SHP77 (cell line): Measurements from ENCODE around the gene LHFPL3.
"Not testable (repeated sequence)": the region's sequence is repeated elsewhere in the genome, so short reads cannot be mapped to it uniquely, and the experiment has no call there.

Source experiments
- DNase-seq, 2 experiments: peaks; one replicate each; lab custom pipeline; 2025; lab: John Stamatoyannopoulos, UW

The LHFPL3 gene

DNA sequence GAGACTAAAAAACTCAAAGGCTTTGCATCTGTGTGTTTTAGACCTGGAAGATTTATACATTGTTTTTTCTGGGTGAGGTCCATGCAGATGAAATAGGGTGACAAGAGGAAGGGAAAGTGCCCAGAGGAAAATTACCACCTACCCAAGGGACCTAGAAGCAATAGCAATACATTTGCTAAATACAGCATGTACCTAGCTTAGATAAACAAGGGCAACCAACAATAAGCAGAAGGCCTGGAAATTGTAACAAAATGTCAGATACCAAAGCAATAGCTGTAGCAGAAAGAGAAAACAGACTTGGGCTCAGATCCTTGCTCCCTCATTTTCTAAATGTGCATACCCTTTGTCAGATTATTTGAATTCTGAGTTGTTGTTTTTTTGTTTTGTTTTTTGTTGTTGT, 367.2 kb downstream of the LHFPL3 start:
- no peak for DNase-seq

DNA sequence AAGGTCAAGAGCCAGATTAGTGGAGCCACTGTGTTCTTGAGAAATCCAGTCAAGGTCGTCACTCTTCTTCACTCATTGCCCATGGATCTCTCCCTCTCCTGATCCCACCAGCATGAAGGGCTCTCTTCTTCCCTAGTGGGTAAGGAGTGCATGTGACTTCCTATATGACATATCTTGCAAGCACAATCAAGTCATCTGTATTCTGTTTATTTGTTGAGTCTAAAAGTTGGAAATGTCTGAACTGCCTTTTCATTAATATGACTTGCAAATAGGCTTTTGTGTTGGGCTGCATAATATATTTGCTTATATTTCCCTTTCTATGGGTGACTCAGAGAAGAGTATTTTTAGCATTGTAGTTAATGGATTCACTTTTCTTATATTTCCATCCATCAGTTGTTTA, 371.9 kb downstream of the LHFPL3 start:
- no peak for DNase-seq

DNA sequence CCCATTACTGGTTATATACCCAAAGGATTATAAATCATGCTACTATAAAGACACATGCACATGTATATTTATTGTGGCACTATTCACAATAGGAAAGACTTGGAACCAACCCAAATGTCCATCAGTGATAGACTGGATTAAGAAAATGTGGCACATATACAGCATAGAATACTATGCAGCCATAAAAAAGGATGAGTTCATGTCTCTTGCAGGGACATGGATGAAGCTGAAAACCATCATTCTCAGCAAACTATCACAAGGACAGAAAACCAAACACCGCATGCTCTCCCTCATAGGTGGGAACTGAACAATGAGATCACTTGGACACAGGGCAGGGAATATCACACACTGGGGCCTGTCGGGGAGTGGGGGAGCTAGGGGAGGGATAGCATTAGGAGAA, 392.6 kb downstream of the LHFPL3 start:
- not testable (repeated sequence) for DNase-seq

DNA sequence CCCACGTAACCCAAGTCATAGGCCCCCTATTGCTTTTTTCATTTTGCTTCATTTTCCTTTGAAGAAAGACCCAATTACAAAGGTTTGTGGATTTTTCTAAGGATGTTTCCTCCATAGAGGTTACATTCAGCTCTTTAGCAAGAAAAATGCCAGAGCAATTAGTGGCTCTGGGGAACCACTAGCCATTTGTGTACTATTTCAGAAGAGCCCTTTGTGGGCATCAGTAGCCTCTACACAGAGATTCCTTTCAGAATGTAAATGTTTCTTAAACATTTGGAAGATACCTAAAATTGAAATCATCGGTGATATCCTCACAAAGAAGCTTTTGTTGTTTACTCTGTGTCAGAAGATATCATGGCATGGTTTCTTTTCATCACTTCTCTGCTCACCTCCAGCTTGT, 394.6 kb downstream of the LHFPL3 start:
- no peak for DNase-seq

DNA sequence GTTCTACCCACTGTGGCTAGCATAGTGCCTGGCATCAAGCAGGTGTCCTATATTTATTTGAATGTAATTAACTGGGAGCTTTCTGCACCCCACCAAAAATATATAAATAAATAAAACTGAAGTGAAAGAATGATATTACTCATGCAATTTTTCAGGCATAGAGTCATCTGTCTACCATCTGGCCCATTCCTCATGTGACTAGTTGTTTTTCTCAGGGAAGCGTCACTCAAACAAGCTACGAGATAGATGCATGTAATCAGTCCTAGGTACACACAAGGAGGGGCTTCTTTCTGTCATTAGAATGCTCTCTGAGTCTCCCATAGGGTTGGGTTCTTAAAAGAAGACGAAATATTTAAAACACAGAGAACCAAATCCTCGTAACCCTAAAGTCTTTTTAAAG, 430.1 kb downstream of the LHFPL3 start:
- no peak for DNase-seq

DNA sequence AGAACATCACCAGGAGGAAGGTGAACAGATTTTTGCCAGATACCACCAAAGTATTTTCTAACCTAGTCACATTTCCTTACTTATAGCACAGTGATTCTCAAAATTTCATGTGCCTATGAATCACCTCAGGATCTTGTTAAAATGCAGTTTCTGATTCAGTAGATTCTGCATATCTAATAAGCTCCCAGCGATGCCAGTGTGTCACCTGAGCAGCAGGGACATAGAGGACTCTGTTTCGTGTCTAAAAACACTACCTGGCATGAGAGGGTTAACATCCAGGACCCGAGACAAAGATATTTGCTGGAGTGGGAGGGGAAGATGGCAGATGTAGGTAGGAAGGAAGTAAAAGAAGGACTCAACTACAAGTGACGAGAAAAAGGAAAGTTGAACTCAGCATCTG, 433.5 kb downstream of the LHFPL3 start:
- no peak for DNase-seq

DNA sequence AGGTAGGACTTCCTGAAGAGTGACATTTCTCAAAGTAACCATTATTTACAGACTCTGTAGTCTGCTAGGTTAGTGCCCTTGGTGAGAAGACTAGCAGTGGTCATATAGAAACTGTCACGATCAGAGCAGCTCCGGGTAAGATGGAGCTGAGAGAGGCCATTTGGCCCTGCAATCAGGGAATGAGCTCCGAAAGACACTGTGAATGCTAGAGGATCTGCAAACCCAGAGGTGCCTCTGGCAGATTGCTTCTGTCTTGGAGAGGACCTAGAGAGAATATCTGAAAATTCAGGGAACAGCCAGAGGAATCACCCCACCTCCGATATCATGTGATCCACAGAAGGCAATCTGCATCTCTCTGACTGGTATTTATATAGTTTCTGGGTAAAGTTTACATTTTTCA, 438.7 kb downstream of the LHFPL3 start:
- DNase-seq = no peak

DNA sequence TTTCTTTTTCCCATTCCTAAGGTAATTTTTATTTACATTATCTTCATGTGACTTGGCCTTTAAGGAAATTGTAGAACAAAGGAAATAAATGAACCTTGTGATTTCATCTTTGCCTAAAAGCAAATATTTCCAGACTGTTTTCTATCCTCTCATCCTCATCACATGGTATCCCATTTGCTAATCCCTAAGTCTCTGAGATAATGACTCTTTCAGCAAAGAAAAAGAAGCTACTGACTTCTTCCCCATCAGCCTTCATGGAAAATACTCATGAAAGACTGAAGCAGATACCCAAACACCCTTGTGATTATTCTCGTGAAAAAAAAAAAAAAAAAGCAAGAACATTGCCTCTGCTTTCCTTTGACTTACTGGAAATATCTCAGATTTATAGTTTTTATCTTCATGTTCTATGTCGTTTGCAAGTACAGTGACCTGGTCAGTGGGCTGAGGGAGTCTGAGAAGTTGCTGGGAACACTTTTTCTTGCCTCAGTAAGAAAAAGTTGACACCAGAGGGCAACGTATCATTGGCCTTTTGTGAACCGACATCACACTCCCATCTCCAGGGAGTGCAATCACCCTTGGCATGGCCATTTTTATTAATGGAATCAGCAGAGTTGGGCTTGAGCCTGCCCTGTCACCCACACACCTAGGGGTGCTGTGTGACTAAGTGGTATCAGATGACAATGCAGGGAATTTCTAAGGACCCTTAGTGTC, 439.6 kb downstream of the LHFPL3 start:
- DNase-seq = no peak

DNA sequence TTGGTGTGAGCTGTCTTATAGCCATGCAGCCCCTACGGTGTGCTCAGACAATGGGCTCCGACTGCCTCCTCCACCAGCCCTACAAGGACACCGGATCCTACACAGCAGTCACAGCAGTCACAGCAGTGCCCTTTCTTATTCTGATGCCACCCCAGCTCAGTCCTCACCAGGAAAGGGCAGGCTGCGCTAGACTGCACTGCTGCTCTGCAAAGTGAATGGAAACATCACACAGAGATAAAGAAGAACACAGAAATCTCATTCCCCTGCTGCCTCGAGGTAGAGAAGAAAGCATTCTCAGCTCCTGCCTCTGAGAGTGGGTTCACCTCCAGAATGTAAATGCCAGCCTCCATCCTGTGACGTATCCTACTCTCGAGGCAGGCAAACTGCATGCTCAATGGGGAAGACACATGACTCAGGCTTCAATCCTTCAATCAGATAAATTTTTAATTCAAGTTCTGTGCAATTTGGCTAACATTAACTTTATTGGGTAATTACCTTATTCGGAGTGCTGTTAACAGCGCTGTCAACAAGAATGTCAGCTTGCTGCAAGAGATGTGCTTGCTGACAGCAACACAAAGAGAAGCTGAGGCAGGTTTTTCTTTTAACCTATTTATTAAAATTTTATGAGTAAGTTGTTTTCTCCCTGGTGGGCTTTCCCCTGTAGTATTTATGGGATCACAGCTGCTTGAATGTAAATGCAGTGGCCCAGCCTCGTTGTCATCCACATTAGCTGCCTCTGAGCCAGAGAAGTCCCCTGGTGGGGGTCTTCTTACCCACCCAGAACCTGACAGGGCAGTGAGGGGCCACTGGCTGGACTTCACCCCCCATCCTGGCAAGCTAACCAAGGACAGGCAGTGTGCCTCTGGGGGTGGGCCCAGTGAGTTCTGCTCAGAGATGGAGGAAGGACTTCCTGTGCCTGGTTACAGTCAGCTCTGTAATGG, 444.3 kb downstream of the LHFPL3 start:
- DNase-seq = no peak

DNA sequence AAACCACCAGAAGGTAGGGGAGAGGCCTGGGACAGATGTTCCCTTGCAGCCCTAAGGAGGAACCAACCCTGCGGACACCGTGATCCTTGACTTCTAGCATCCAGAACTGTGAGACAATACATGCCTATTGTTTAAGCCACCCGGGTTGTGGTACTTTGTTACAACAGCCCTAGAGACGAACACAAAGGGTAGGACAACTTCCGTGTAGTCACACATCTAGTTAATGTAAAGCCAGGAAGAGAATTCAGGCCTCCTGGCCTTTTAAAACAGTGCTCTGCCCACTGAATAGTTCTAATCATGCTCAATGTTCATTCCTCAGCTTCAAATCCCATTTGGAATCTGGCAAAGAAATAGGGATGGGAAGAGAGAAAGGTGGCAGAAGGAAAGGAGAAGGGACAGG, 445.4 kb downstream of the LHFPL3 start:
- DNase-seq = no peak

DNA sequence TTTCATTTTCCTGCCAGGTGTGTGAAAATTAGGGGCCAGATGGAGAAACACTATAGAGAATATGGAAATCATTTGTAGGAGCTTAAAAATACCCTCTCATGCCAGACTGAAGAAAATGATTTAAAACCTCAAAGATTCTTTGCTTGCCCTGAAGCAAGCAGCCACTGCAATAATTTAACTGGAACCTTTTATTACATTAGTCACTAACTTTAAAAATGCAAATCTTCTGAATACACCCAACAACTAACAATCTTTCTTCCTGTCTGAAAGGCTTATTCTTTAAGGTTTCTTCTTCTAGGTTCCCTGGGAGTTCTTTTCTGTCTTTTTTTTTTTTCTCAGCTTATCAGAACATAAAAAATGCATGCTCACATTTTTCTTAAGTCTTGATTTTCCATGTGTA, 447.1 kb downstream of the LHFPL3 start:
- DNase-seq = no peak

DNA sequence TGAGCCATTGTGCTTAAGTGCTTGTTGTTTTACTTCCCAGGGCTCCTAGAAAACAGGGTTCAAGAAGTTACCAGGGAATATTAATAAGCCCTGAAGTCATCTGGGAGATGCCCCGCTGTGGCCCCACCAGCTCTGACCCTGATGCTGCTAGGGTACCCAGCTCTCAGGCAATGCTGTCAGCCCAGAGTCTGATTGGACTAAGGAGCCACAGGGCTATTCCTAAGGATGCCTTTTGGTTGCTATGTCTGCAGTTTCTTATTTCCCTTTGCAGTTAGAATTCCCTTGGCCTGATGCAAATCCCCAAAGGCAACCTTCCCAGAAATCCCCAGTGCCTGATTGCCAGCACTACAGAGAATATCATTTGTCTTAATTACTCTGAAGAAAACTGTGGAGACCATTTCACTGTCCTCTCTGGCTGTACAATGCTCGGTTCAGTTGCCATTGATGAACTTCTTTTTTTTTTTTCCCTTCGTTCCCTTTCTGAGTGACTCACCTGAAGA, 448.9 kb downstream of the LHFPL3 start:
- no peak for DNase-seq

DNA sequence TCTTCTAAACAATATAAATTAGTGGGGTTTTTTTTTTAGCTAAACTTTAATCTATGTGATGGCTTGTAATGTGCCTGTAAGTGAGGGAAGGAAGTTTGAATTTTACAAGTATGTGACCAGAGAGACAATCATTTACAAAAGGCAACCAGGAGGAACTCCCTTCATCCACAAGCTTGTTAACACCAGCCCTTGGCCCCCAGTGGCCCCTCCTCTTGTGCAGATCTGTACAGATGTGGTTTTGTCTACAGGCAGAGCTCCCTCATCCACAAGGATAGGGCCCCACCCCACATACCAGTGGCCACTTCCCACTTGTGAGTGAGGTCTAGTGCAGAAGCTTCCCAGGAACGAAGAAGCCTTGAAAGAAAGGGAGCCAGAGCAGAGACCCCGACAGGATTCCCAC, 451.5 kb downstream of the LHFPL3 start:
- no peak for DNase-seq

DNA sequence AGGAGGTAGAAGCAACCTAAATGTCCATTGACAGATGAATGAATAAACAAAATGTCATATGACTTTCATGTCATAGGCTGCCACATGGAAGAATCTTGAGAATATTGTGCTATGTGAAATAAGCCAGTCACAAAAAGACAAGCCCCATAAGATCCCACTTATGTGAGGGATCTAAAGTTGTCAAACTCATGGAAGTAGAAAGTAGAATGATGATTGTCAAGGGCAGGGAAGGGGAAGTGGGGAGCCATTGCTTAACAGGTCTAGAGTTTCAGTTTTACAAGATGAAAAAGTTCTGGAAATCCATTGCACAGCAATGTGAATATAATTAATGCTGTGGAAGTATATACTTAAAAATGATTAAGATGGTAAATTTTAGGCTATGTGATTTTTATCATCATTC, 456.3 kb downstream of the LHFPL3 start:
- DNase-seq = no peak

DNA sequence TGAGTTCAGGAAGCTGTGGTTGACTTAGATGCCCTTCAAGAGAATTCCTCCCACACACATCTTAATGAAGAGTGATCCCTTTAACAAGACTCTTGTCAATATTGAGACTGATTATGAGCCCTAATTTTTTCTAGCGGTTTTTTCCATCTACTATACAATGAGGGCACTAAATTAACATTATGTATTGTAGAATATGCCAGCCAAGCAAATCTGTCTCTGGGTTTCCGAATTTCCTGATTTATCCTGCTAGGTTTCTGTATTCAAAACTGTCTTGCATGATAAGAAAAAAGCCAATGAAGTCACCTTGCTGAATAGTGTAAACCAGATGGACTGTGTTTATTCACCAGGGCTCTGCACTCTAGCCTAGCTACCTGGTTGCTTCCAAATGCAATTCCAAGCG, 461.4 kb downstream of the LHFPL3 start:
- no peak for DNase-seq

DNA sequence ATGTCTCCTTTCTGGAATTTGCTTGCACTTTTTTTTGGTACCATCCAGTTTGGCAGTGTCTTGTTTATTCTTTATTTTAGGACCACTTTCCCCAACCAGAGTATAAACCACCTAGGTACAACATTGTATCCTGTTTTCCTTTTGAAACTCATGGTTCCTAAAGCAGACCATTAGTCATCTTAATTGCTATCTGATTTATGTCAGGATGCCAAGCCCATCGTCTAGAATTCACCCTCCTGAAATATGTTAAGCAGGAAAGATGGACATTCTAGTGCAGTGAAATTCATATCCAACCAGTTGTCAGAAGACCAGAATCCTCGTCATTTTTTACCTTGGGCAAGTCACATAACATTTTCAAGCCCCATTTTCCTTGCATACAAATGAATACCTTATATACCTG, 462.0 kb downstream of the LHFPL3 start:
- DNase-seq = no peak

DNA sequence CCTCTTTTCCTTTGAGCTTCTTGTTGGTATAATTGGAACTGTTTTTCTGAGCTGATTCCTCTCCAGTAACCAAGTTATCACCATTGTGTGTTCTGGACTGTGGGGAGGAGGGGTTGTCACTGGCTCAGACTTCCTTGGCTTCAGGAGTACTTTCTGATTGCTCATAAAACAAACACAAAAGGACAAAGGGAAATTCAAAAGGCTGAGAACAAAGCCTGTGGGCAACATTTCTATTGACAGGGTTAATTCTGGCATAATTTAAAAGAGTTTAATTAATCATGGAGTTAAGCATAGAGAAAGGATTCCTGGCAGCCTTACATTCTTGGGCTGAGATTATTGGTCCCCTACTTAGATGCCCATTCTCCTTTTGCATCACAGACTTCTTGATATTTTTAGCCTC, 462.7 kb downstream of the LHFPL3 start:
- DNase-seq = no peak

DNA sequence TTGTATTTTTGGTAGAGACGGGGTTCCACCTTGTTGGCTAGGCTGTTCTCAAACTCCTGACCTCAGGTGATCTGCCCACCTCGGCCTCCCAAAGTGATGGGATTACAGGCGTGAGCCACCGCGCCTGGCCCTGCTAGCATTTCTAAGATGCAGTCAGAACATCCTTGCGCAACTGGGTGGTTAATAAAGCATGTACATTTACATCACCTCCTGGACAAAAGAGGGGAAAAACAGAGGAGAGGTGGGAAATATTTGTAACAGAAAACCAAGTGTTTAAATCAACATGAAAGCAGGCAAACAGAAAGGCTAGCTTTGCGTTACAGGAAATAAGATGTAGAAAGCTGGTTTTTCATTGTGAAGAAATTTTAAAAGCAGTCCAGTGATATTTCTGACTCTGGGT, 464.7 kb downstream of the LHFPL3 start:
- DNase-seq = no peak

DNA sequence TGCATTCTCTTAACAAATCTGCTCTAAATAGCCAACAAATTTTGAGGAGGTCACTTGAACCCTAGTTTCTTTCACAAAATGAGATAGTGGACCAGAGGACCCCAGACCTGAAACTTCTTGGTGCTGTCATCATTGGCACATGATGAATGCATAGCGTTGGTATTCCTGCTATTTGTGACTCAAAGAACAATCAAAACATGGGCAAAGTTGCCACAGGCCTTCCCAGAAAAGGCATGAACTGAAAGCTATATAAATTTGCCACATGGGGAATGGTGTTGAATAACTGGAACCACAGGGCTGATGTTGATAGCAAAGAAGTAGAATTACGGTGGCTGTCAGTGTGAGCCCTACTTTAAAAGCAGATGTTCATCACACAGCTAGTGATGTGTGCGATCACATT, 465.8 kb downstream of the LHFPL3 start:
- no peak for DNase-seq

DNA sequence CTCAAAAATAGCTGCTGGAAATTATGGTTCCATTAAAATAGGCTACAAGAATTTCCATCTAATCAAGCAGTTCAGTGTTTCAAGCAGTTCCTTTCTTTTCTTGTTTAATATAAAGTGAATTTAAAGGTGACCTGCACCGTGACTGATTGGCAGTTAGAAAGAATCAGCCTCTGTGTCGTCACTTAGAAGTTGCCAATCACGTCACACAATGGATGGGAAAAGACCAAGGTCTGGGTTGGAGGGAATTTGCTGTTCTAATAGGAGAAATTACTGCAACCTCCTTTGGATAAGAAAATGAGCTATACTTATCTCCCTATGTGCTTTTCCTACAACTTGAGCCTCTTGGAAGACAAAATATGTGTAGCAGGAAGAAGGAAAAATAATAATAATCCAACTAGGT, 466.2 kb downstream of the LHFPL3 start:
- no peak for DNase-seq

DNA sequence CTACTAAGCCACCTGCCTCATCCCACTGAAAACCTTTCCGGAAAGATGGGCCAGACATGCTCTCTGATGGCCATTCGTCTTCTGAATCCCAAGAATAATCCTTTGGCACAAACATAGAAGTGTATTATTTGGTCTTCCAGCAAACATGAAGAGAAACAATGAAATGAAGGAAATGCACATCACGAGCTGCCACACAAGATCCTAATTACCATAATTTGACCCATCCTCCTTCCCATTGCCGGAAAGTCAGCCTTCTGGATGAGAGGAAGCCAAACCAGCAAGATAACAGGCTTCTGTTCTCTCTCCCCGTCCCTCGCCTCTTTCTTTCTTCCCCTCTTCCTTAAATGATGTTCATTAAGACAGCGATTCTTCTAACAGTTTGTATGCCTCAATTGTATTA, 466.7 kb downstream of the LHFPL3 start:
- no peak for DNase-seq

DNA sequence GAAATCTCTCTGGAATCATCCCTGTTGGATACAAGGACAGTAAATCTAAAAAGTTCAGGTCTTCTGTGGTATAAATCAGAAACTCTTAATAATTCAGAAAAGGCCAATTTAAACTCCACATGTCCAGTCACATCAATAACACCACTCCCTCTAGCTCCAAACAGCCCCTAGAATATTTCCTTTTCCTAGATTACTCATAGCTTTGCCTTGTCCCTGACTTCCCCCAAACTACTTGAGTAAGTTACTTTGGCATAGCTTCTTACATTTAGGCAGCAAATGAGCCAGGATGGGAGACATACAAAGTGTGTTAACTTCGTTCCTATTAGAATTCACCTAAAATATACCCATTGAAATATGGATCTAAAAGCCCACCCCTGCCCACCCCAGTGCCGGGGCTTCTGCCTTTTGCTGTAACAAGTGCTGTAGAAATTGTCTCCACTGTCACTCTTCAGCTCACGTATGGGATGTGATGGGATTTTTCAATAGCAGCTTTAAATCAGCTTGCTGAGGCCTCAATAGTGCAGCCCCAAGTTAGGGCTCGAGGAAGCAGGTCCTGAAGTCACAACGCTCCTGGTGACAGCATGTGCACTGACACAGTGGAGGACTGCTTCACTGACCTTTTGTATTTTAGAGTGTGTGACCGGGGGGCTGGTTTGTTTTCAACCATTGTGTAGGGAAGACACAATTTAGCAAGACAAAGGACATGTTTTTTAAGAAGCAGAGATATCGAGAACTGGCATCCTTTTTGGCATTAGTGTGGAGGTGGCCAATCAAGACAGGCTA, 467.4 kb downstream of the LHFPL3 start:
- no peak for DNase-seq

DNA sequence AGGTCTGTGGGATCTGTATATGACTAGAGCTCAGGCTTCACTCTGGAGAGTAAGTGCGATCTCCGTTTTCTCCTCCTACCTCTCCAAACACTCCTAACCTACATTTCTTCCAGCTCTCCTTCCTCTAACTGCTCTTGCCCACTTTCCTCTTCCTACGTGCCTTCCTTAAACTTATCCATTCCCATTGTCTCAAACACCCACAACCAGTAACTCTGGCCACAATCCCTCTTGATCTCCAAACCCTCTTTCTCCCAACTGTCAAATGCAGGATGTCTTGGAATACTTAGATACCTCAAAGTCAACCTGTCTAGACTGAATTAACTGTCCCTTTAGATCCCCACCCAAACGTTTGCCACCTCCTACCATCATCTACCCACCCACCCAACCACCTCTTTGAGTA, 471.9 kb downstream of the LHFPL3 start:
- no peak for DNase-seq
